WTC11 (cell line): Measurements from ENCODE around the gene CACNB4.

ENCODE experiments used
- CTCF ChIP-seq: fragments of 200-600 bp; IDR thresholded peaks from 2 replicates; pipeline ENCODE4 v1.8.0; 2022; ENCODE audit warnings: antibody characterized with exemption
- ETV6 ChIP-seq: sonication (generic); formaldehyde crosslinking; IDR thresholded peaks from 2 replicates; pipeline ENCODE4 v1.8.1; 2022; ENCODE audit warnings: mild to moderate bottlenecking, missing genetic modification reagents
- HMGXB4 ChIP-seq: sonication (generic); formaldehyde crosslinking; IDR thresholded peaks from 2 replicates; pipeline ENCODE4 v1.8.1; 2023; ENCODE audit warnings: mild to moderate bottlenecking, moderate library complexity, missing genetic modification reagents
- MYBL2 ChIP-seq: sonication (generic); formaldehyde crosslinking; IDR thresholded peaks from 2 replicates; pipeline ENCODE4 v1.8.1; 2023; ENCODE audit warnings: mild to moderate bottlenecking, moderate library complexity, missing genetic modification reagents
- PRDM15 ChIP-seq: sonication (generic); formaldehyde crosslinking; IDR thresholded peaks from 2 replicates; pipeline ENCODE4 v1.8.0; 2022; ENCODE audit warnings: missing genetic modification reagents
- ZNF281 ChIP-seq: sonication (generic); formaldehyde crosslinking; IDR thresholded peaks from 2 replicates; pipeline ENCODE4 v1.8.0; 2023; ENCODE audit warnings: mild to moderate bottlenecking, missing genetic modification reagents

GRCh38 chr2:151959238-151959637 is 139.6 kb downstream of the CACNB4 start:
- no peak for TF ChIP-seq HMGXB4
- no peak for TF ChIP-seq MYBL2 (CRISPR knock-in tag)
- TF ChIP-seq ETV6 (CRISPR knock-in tag): no peak
- TF ChIP-seq CTCF: no peak
- no peak for TF ChIP-seq PRDM15 (CRISPR knock-in tag)
- TF ChIP-seq ZNF281 (CRISPR knock-in tag): no peak
